GM12801 (cell line): ENCODE measurements around the gene DDX47.

Experiments
- TF ChIP-seq, protein P1 (sequence below): IDR thresholded peaks from one replicate; pipeline ENCODE4 v1.5.1; 2011; ENCODE audit warnings: control low read depth; ENCODE audit not compliant: insufficient read length; ENCODE audit errors: extremely low read depth

The DDX47 gene

DNA sequence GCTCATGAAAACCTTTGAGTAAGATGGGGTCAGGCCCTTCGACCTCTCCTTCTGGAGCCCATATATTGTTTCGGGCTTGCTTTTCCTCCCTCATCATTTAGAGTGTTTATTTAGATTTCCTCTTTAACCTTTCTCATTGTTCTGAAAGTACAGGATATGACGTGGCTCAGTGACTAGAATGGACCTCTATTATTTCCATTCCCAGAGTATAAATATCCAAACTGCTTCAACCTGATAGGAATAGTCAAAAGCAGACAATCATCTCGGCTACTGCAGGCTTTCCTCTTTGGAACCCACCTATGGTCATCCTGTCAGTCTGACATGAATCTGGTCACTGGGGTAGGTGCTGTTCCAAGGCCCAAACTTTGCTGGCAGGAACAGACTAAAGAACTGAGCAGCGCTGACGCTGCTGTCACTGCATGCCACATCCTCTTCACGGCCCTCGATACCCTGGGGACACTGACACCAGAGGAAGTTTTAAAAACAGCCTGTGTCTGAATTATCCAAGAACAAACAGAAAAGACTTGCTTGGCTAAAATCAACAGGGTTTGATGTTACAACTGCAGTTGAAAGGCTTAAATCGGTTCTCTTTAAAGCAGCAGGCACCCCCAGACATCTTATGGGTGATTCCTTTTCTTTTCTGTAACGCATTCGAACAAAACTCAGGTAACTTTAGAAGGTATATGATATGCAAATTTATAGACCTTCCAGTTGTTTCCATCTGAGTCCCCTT is 5.0 kb upstream of the DDX47 start:
- TF ChIP-seq, protein P1, sequence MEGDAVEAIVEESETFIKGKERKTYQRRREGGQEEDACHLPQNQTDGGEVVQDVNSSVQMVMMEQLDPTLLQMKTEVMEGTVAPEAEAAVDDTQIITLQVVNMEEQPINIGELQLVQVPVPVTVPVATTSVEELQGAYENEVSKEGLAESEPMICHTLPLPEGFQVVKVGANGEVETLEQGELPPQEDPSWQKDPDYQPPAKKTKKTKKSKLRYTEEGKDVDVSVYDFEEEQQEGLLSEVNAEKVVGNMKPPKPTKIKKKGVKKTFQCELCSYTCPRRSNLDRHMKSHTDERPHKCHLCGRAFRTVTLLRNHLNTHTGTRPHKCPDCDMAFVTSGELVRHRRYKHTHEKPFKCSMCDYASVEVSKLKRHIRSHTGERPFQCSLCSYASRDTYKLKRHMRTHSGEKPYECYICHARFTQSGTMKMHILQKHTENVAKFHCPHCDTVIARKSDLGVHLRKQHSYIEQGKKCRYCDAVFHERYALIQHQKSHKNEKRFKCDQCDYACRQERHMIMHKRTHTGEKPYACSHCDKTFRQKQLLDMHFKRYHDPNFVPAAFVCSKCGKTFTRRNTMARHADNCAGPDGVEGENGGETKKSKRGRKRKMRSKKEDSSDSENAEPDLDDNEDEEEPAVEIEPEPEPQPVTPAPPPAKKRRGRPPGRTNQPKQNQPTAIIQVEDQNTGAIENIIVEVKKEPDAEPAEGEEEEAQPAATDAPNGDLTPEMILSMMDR, result no peak

DNA sequence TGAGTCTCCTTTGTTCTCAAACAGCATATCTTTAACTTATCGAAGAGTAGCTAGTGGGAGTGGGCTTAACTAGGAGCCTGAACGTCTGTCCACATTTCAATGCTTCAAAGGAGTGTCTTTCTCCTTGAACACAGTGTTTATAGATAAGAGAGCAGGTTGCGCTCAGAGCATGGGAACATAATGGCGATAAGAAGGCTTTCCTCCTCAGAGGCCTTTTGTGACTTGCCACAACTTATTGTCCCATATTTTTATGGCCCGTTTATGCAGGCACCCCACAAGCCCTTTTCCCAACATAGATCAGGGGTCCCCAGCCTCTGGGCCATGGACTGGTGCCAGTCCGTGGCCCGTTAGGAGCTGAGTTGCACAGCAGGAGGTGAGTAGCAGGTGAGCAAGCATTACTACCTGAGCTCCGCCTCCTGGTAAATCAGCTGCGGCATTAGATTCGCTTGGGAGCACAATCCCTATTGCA is 2.6 kb upstream of the DDX47 start:
- TF ChIP-seq, protein P1, result no peak

DNA sequence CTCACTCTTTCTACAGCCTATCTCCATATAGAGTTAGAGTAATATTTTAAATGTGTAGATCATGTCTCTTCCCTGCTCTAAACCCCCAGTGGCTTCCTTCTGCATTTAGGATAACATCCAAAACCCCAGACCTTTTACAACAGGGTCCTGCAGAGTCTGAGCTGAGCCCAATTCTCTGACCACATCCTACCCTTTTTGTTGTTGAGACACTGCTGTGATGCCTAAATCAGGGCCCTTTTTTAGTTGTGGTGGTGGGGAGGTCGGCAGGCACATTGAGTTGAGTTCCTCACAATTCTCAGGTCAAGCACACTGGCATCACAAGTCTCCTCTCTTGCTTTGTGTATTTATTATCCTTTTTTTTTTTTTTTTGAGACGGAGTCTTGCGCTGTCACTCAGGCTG is 1.8 kb upstream of the DDX47 start:
- TF ChIP-seq, protein P1, result no peak

DNA sequence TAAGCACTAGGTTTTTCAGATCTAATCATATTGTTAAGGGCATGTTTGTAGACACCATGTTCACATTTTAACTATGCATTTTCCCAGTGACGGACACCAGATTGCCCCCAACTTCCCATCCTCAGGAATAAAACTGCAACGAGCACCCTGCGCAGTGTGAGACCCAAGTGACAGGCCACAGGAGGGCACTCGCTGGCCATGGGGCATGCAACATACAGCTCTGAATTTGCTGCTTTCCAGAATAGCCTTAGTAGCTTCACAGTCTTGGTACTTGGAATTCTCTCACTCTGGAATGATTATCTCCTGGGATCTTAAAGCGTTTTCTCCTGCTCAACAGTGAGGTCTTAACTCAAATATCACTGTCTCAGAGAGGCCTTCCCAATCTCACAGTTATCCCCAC is 972 bp upstream of the DDX47 start:
- TF ChIP-seq, protein P1, result no peak

DNA sequence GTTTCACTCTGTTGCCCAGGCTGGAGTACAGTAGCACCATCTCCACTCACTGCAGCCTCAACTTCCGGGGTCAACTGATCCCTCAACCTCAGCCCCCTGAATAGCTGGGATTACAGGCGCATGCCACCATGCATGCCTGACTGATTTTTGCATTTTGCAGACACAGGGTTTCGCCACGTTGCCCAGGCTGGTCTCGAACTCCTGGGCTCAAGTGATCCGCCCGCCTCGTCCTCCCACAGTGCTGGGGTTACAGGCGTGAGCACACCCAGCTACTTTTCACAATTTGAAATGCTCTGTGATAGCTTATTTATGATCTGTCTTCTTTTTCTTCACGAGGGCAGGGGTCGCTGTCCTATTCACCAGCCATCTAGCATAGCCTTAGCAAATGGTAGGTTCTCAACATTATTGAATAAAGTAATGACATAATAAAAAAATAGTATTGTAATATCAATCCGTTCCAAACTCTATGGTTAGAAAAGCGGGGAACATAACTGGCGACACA is 477 bp upstream of the DDX47 start:
- TF ChIP-seq, protein P1, result no peak

DNA sequence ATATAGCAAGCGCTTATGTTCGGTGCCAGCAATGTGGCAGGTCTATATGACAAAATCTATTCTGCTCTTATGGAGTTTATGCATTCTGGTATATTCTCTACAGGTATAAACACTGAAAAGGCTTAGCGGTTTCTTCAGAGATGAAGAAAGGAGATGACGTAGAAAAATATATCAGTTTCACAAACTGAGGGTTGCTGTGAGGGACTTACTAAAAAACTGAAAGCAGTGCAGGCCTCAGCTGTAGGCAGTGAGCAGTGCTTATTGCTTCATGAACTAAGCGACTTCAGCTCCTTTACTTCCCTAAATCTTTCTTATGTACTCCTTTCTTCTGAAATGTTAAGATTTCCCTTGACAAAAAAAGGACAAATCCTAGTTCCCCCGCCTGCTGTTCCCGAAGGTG is 4.5 kb downstream of the DDX47 start:
- TF ChIP-seq, protein P1, result no peak

DNA sequence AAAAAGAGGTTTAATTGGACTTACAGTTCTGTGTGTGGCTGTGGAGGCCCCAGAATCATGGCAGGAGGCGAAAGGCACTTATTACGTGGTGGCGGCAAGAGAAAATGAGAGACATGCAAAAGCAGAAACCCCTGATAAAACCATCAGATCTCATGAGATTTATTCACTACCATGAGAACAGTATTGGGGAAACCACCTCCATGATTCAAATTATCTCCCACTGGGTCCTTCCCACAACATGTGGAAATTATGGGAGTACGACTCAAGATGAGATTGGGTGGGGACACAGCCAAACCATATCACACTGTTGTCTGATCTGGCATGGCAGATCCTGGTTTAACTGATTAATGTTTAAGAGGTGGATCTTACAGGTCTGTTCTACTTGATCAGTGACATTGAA is 5.6 kb downstream of the DDX47 start:
- TF ChIP-seq, protein P1, result no peak
